Measurements from ENCODE around the gene ELMO1.

The ELMO1 gene

GRCh38 chr7:37231613-37232012 is 217.1 kb downstream of the ELMO1 start:
- DNase-seq (ENCODE audit: low read depth in 1 of 2, low spot score in 1 of 2) = no peak

- no peak for DNase-seq (ENCODE audit: low read depth in 1 of 2, low spot score in 1 of 2)
These were observed 218.4 kb downstream of the ELMO1 start for GRCh38 chr7:37230221-37230620.

- DNase-seq (ENCODE audit: low read depth in 1 of 2, low spot score in 1 of 2) = no peak
These were observed 219.3 kb downstream of the ELMO1 start for GRCh38 chr7:37229381-37229780.

GRCh38 chr7:37225285-37225969 is 223.2 kb downstream of the ELMO1 start:
- no peak for DNase-seq (ENCODE audit: low read depth in 1 of 2, low spot score in 1 of 2)

DNA sequence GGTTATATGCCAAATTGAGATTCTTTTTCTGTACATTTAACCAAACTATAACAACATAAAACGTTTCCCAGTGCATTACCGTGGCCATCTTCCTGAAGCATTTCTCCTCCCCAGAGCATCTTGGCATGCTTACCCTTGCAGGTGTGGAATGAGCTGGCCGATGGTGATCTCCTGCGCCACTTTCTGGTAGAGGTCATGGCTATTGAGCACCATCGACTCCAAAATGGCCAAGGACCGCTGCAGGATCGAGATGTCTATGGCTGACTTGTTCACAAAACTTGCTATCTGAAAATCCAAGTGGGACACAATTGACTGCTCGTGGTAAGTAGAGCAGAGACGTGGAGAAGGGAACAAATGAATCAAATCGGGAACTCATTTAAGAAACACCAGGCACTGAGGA is 223.9 kb downstream of the ELMO1 start:
- DNase-seq (ENCODE audit: low read depth in 1 of 2, low spot score in 1 of 2) = no peak

DNA sequence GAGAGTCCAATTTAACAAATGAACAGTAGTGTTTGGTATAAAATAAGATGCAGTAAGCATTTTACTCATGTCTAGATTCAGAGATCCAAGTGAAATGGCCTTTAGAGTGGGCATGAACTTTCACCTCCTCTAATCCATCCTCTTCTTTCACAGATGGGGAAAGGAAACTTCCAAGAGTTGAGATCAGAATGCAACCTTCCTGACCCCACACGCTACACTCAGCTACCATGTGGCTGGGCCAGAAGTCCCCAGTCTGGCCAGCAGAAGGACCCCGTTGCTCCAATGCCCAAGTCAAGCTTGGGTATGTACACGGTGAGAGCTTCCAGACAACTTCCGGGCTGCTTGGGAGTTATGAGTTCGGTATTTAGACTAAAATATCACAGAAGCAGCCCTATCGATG is 228.0 kb downstream of the ELMO1 start:
- DNase-seq (ENCODE audit: low read depth in 1 of 2, low spot score in 1 of 2) = no peak

- DNase-seq (ENCODE audit: low read depth in 1 of 2, low spot score in 1 of 2) = no peak
These were observed 229.7 kb downstream of the ELMO1 start for GRCh38 chr7:37218956-37219355.

DNA sequence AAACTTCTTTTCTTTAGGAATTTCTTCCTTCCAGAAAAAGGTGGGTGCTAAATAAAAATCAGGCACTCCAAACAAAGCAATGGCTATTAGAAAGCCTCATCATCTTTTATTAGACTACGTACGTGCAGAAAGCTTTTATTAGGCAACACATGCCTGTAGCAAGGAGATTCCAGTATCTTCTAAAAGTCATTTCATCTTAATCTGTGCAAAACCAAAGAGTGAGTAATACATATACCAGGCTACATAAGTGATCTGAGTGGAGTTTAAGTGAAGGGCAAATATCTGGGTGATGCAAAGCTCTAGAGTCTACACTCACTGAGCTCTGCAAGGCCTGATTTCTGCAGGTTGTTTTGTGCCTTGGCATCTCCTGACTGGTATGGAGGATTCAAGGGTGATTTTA is 231.7 kb downstream of the ELMO1 start:
- no peak for DNase-seq (ENCODE audit: low read depth in 1 of 2, low spot score in 1 of 2)

DNA sequence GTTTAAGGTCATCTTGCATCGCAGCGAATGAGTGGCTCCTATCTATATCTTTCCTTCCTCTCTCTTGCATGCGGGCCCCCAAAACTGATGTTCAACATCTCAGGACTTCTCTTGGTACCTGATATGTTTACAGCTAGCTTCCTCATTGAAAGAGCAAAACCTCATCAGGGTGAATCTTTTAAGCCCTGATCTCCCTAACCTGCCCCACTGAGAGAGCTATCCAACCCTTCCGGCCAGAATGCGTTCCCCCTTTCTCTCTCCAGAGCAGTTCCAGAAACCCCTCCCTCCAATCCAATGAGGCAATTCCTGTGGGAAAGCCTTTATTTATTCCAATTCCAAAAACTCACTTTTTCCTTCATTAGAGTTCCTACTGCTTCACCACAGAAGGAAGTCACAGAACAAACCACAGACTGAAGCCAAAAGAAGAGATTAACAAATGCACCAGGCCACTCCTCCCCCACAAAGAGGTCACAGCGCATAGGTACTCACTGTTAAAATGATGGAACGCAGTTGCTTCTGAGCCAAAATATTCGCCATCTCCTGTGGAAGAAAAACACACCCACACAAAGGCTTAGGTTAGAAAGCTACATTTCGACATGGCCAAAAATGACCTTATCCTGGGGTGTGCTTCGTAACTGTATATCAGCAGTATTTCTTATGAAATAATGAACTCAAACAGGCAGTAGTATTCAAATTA is 232.4 kb downstream of the ELMO1 start:
- no peak for DNase-seq (ENCODE audit: low read depth in 1 of 2, low spot score in 1 of 2)

DNA sequence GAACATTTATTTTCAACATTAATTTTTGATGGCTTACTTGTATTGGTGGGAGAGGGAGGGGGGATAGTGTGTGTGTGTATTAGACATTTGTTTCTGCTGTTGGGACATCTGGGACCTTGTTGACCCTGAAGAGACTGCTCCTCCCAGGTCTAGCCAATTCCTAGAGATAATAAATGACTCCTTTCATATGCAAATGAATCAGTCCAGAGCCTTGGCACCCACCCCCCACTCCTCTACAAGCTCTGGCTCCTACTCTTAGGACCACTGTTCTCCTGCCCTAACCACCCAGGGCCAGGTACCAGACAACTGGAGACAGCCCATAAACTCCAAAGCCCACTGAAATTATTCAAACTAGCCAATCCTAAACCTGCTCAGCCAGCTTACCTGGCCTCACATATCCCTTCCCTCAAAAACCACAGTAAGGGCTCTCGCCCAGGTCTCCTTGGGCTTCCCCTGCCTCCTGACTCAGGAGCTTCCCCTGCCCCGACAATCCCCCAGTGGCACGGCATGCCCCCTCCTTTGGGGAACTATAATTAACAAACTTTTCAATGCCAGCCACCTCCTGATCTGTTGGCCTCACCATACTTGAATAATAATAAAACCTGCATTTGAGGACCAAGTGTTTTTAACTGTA is 233.3 kb downstream of the ELMO1 start:
- no peak for DNase-seq (ENCODE audit: low read depth in 1 of 2, low spot score in 1 of 2)

- no peak for DNase-seq (ENCODE audit: low read depth in 1 of 2, low spot score in 1 of 2)
These were observed 236.1 kb downstream of the ELMO1 start for GRCh38 chr7:37212556-37212955.

DNA sequence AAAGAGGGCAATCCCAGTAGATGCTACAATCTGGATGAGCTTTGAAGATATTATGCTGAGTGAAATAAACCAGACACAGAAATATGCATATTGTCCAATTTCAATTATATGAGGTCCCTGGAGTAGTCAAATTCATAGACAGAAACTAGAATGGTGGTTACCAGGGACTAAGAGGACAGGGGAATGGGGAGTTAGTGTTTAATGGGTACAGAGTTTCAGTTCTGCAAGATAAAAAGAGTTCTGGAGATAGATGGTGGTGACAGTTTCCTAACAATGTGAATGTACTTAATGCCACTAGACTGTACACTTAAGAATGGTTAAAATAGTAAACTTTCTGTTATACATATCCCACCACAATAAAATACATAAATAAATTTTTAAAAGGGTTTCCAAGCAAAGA is 236.6 kb downstream of the ELMO1 start:
- no peak for DNase-seq (ENCODE audit: low read depth in 1 of 2, low spot score in 1 of 2)

DNA sequence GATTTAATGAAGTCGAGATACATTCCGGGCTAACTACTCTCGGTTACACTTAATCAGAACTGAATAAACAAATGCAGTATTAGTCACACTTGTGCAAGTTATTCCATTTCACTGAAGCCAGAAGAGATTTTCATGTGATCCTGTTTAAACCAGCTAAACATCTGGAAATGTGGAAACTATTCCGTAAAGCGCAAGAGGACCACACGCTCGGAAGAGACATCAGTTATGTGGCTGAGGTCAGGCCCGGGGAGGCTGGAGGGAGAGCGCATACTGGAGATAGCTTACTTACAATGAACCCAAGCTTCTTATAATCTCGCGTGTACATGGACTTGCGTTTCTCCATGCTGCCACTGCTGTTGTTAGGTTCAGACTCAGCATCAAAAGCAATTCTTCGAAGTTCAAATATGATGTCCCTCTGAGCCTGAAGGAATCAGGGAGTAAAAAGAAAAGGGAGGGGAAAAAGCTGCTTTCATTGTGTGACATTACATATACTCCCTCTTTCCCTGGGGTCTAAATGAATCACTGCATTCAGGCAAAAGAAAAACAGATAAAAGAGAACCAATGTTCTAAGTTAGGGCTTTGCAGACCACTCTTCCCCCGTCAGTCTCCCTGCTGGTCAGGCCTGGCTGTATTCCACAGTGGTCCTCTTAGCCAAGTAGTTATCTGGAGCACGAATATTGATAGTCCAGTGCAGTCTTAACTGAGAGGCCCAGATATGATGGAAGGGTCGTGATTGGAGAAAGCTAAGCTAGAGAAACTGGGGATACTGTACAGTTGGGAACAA is 237.4 kb downstream of the ELMO1 start:
- DNase-seq (ENCODE audit: low read depth in 1 of 2, low spot score in 1 of 2) = no peak

DNA sequence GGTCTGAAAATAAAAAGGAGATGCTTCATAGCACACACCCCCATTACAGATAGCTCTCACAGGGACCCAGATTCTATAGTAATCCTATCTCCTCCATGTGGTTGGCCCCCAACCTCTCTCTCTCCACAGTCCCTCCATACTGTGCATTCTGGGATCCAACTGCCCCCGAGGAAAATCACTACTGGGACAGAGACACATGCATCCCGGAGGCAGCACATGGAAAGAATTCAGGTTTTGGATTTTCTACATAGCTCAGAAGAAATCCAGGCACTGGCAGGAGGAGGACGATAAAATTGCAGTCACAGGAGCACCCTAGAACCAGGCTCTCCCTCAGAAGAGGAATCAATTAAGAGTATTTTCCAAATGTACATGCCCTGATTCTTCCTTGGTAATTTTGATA is 239.5 kb downstream of the ELMO1 start:
- DNase-seq (ENCODE audit: low read depth in 1 of 2, low spot score in 1 of 2) = no peak

- no peak for DNase-seq (ENCODE audit: low read depth in 1 of 2, low spot score in 1 of 2)
These were observed 240.1 kb downstream of the ELMO1 start for GRCh38 chr7:37208528-37208927.

DNA sequence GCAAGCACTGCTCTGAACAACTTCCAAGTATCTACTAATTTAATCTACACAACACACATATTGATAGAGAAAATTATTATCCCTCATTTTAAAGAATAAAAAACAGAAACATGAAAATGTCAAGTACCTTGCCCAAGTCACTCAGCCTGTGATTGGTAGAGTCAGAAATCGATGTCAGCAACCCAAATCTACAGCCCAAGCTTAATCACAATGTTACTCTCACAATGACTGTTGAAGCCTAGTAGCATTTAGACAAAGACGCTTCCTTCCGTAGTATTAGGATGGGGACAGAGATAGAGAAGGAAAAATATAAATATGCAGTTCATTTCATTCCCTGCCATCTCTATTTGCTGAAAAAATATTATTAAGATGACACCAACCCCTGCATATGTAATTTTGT is 242.5 kb downstream of the ELMO1 start:
- DNase-seq (ENCODE audit: low read depth in 1 of 2, low spot score in 1 of 2) = no peak

- no peak for DNase-seq (ENCODE audit: low read depth in 1 of 2, low spot score in 1 of 2)
These were observed 243.2 kb downstream of the ELMO1 start for GRCh38 chr7:37205451-37205850.

GRCh38 chr7:37201876-37202198 is 246.8 kb downstream of the ELMO1 start:
- no peak for DNase-seq (ENCODE audit: low read depth in 1 of 2, low spot score in 1 of 2)

DNA sequence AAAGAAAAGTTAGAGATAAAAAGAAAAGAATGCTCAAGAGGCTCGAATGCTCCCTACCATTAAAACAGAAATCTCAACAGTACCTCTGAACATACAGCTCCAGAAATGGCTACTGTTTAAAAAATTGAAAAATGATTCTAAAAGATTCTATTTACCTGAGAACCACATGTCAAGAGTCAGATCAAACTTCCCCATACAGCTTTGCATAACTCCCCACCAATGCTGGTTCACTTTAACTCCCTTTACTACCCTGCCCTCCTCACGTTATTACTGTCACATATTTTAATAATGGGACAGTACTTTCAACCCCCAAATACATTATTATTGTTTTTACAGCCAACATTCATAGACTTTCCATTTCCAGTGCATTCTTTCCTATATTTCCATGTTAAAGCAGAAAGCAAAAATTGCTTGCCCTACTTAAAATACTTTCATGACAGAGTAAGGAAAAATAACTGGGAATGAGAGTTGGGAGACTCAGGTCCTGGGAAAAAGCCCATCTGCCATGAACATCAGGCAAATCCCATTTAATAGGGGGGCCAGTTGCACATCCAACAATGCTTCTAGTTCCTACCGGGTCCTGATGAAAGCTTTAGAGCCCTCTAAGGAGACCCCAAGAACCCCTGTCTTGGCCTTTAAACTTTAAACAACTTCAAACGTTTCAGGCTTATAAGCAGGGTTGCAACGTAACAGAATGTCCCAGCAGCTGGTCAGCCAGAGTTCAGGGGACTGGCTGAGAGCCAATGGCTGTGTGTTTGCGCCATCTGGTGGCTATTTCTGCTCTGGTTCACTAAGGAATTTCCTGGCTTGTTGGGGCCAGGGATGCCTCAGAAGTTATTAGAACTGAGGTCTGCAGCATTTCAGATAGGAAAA is 247.4 kb downstream of the ELMO1 start:
- DNase-seq (ENCODE audit: low read depth in 1 of 2, low spot score in 1 of 2) = peak in 1 of 2 donors; percentile 36

GRCh38 chr7:37198906-37199485 is 249.7 kb downstream of the ELMO1 start:
- peak; percentile 52 to 66 for DNase-seq (ENCODE audit: low read depth in 1 of 2, low spot score in 1 of 2)
